AG04450 (cell line): ENCODE data around the gene PCYT2. TPM values are rescaled to one million over a fixed set of nuclear protein-coding genes. Genes with fewer than 3 reads are reported as not detected.

Experiments used
- CTCF ChIA-PET: fragments of 300-600, 350-600 bp; formaldehyde crosslinking; extraction: SDS; loops from one replicate; lab custom pipeline; 2022; ENCODE audit warnings: antibody characterized with exemption, inconsistent platforms; lab: Charles Lee
- POLR2A ChIA-PET: fragments of 350-600 bp; formaldehyde crosslinking; extraction: SDS; loops from one replicate; lab custom pipeline; 2021; ENCODE audit warnings: antibody characterized with exemption, inconsistent platforms; lab: Yijun Ruan, JAX
- DNase-seq: peaks from one replicate; pipeline ENCODE4 v3.0.0-alpha.2; 2011; ENCODE audit warnings: low read depth, low spot score
- H3K27ac ChIP-seq: one replicate; pipeline ENCODE4 v1.5.1; 2012; ENCODE audit warnings: low read depth, low read length, control low read depth
- H3K27me3 ChIP-seq: one replicate; pipeline ENCODE4 v1.6.0; 2012; ENCODE audit warnings: low read length; ENCODE audit not compliant: control insufficient read depth, insufficient read depth
- H3K4me3 ChIP-seq: 2 replicates; pipeline ENCODE4 v1.5.1; 2011; ENCODE audit warnings: mild to moderate bottlenecking, low read depth, low read length, control low read depth
- H3K9me3 ChIP-seq: 2 replicates; pipeline ENCODE4 v1.5.1; 2012; ENCODE audit warnings: low read length; ENCODE audit not compliant: control insufficient read depth, insufficient read depth
- CTCF ChIP-seq: IDR thresholded peaks from 2 replicates; pipeline ENCODE4 v1.5.1; 2011; ENCODE audit warnings: low read depth, low read length, control low read depth, inconsistent platforms
- polyA plus RNA-seq: library from polyadenylated mRNA; depleted of rRNA; stranded (reverse); fragments of >200 nt; gene quantifications from 2 replicates; pipeline ENCODE4 v1.2.3, GENCODE V29; 2011

Gene PCYT2
- polyA plus RNA-seq, 1 experiment, result 25.2 TPM

GRCh38 chr17:81889602-81890001, 21.6 kb downstream of the PCYT2 start:
- H3K27me3 ChIP-seq, result no peaks in the 10 kb centered on the region
- no peak for TF ChIP-seq CTCF
- H3K9me3 ChIP-seq, result no peaks in the 10 kb centered on the region
- no peak overlapping the region for H3K4me3 ChIP-seq
- ChIA-PET CTCF (no interaction called here), POLR2A (no interaction called here)
- no peak for DNase-seq
- H3K27ac ChIP-seq, result no peak overlapping the region

DNA sequence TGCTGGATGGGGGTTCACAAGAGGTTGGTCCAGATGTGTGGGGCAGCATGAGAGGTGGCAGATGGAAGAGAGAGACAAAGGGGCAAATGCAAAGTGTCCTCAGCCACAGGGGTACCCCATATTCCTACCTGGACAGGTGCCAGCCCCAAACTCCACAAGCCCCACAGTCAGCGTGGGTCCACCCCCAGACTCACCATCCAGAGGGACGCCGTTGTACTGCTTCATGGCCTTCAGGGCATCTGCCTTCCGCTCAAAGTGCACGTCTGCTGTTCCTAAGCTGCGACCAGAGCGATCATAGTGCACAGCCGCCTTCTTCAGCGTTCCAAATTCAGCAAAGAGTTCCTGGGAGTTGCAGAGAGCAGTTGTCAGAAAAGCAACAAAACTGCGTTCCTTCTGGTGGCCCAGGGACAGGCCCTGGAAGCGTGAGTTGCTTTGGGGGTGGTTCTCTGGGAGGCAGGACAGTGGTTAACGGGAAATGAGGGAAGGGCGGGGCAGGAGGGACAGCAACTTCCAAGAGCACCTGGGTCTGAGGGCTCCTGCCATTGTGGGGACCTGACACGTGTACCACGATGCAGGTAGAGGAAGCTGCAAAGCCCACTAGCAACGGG, 22.1 kb downstream of the PCYT2 start:
- no peak for DNase-seq
- Histone ChIP-seq H3K9me3 (no peaks in the 10 kb centered on the region), H3K4me3 (no peak overlapping the region; the same call in 1 of the 2 replicates), H3K27ac (no peak overlapping the region), H3K27me3 (no peaks in the 10 kb centered on the region)
- ChIA-PET CTCF (no interaction called here), POLR2A (no interaction called here)
- no peak for TF ChIP-seq CTCF

GRCh38 chr17:81888105-81888987, 22.9 kb downstream of the PCYT2 start:
- Histone ChIP-seq H3K9me3 (no peaks in the 10 kb centered on the region), H3K4me3 (no peak overlapping the region), H3K27me3 (no peaks in the 10 kb centered on the region), H3K27ac (no peak overlapping the region)
- ChIA-PET CTCF (no interaction called here), POLR2A (no interaction called here)
- TF ChIP-seq CTCF, result no peak
- DNase-seq, result no peak

DNA sequence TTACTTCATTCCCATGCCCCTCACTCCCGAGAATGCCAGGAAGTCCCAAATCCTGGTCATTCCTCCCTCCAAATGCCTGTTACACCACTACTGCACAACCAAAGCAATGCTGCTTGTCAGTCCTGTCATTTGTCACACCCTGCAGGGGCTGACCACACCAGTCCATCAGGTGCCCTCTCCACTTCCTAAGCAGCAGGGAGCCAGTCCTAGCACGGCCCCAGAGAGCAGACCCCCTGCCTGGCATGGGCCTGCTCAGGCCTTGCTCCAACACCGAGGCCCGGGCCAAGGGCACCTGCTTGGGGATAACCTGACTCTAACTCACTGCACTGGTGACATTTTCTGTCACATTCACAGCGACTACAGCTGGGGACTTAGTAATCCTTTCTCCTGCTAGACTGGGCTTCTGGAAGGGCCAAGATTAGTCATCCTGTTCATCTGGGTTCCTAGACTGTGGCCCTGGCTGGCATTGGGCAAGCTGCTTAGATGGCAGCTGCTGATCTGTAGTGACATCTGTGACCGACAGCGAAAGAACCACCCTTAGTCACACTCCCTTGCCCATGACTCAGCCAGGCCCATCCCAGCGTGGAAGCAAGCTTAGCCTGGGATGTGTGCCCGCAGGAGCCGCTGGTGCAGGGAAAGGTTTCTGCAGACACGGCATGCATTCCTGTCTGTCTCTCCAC, 25.2 kb downstream of the PCYT2 start:
- TF ChIP-seq CTCF, result no peak
- Histone ChIP-seq H3K9me3 (no peaks in the 10 kb centered on the region), H3K4me3 (no peak overlapping the region), H3K27me3 (no peaks in the 10 kb centered on the region), H3K27ac (peak overlapping the region; percentile 31)
- ChIA-PET POLR2A (no interaction called here), CTCF (interaction anchor here (1.1 kb wide), 1 partner anchor 13 kb away, joined by 3 read pairs; no protein-coding TSS in a partner anchor)
- no peak for DNase-seq
